M059J (cell line): ENCODE data around the gene GOLGA8R. TPM values are rescaled to one million over a fixed set of nuclear protein-coding genes. Genes with fewer than 3 reads are reported as not detected.

ENCODE experiments used
- total RNA-seq: library from RNA; depleted of rRNA; stranded (reverse); fragments of >200 nt; shearing (Covaris generic); gene quantifications from 2 replicates; pipeline ENCODE4 v1.2.3, GENCODE V29; 2014; rRNA removed

The GOLGA8R gene
- total RNA-seq, 1 experiment from 2014 or later = 0.86 TPM

Other genes with a start within 250 kb of the GOLGA8R start
- 1.1 and 2.4 TPM in 2 replicates for gene CHRFAM7A, start 20.7 kb downstream of the GOLGA8R start, total RNA-seq
- not detected in 2 replicates for gene GOLGA8Q, start 137.8 kb upstream of the GOLGA8R start, total RNA-seq
- 0.15 and 0.57 TPM in 2 replicates for gene GOLGA8H, start 189.8 kb upstream of the GOLGA8R start, total RNA-seq